Measurements from ENCODE around the gene FEN1. TPM values are rescaled to one million over a fixed set of nuclear protein-coding genes. Genes with fewer than 3 reads are reported as not detected.

FEN1 gene
- total RNA-seq, 1 donor from 2014 or later: 8.3 TPM

- DNase-seq (ENCODE audit: low read depth in 2 of 2): no peak
These were observed 2.7 kb downstream of the FEN1 start for GRCh38 chr11:61795459-61795858.

- no peak for DNase-seq (ENCODE audit: low read depth in 2 of 2)
These were observed 3.3 kb downstream of the FEN1 start for GRCh38 chr11:61795876-61796526.

- peak; percentile 89 to 92 for DNase-seq (ENCODE audit: low read depth in 2 of 2)
These were observed 4.7 kb downstream of the FEN1 start for GRCh38 chr11:61797263-61797944.

GRCh38 chr11:61799665-61800284, 7.1 kb downstream of the FEN1 start:
- no peak for DNase-seq (ENCODE audit: low read depth in 2 of 2)

GRCh38 chr11:61800331-61801281, 7.9 kb downstream of the FEN1 start:
- DNase-seq (ENCODE audit: low read depth in 2 of 2): no peak

GRCh38 chr11:61802605-61803004, 9.9 kb downstream of the FEN1 start:
- DNase-seq (ENCODE audit: low read depth in 2 of 2): no peak

GRCh38 chr11:61803889-61804647, 11.4 kb downstream of the FEN1 start:
- DNase-seq (ENCODE audit: low read depth in 2 of 2): peak in 1 of 2 donors; percentile 19

- DNase-seq (ENCODE audit: low read depth in 2 of 2): no peak
These were observed 12.4 kb downstream of the FEN1 start for GRCh38 chr11:61805146-61805545.

GRCh38 chr11:61806785-61807184, 14.1 kb downstream of the FEN1 start:
- no peak for DNase-seq (ENCODE audit: low read depth in 2 of 2)

GRCh38 chr11:61810671-61811175, 18.0 kb downstream of the FEN1 start:
- no peak for DNase-seq (ENCODE audit: low read depth in 2 of 2)

- DNase-seq (ENCODE audit: low read depth in 2 of 2): no peak
These were observed 19.1 kb downstream of the FEN1 start for GRCh38 chr11:61811831-61812230.

GRCh38 chr11:61812736-61813411, 20.2 kb downstream of the FEN1 start:
- no peak for DNase-seq (ENCODE audit: low read depth in 2 of 2)

- DNase-seq (ENCODE audit: low read depth in 2 of 2): peak; percentile 65
These were observed 21.7 kb downstream of the FEN1 start for GRCh38 chr11:61814247-61814957.

GRCh38 chr11:61814958-61815789, 22.5 kb downstream of the FEN1 start:
- peak; percentile 98 for DNase-seq (ENCODE audit: low read depth in 2 of 2)

GRCh38 chr11:61815790-61816735, 23.4 kb downstream of the FEN1 start:
- peak; percentile 68 to 75 for DNase-seq (ENCODE audit: low read depth in 2 of 2)

GRCh38 chr11:61816736-61817455, 24.2 kb downstream of the FEN1 start, which contains the start of gene FADS1:
Gene FADS1, minus strand, starts transcription at chr11:61817003. Its CDS starts 74 bp downstream, at chr11:61816929.
- DNase-seq (ENCODE audit: low read depth in 2 of 2): peak; percentile 93
